ENCODE results near the gene DVL2.

Gene DVL2

GRCh38 chr17:7234083-7234951 lies at the start of gene DVL2:
Gene DVL2, minus strand, starts transcription at chr17:7234517. Its CDS starts 255 bp downstream, at chr17:7234262.
- peak; percentile 91 to 92 for DNase-seq (ENCODE audit: low read depth in 2 of 2, low spot score in 1 of 2)

GRCh38 chr17:7283471-7284216 lies 49.3 kb upstream of the DVL2 start:
- DNase-seq (ENCODE audit: low read depth in 2 of 2, low spot score in 1 of 2): no peak

GRCh38 chr17:7282752-7283321 lies 48.5 kb upstream of the DVL2 start:
- DNase-seq (ENCODE audit: low read depth in 2 of 2, low spot score in 1 of 2): no peak

- DNase-seq (ENCODE audit: low read depth in 2 of 2, low spot score in 1 of 2): no peak
Observed at GRCh38 chr17:7281953-7282751, 47.8 kb upstream of the DVL2 start.

- DNase-seq (ENCODE audit: low read depth in 2 of 2, low spot score in 1 of 2): peak; percentile 62 to 73
Observed at GRCh38 chr17:7281074-7281952, 47.0 kb upstream of the DVL2 start, which contains the start of gene SLC2A4. Gene SLC2A4, plus strand, starts transcription at chr17:7281718. Its CDS starts 217 bp downstream, at chr17:7281935.

- peak; percentile 69 to 71 for DNase-seq (ENCODE audit: low read depth in 2 of 2, low spot score in 1 of 2)
Observed at GRCh38 chr17:7280519-7281073, 46.3 kb upstream of the DVL2 start.

GRCh38 chr17:7279448-7279847 lies 45.1 kb upstream of the DVL2 start:
- no peak for DNase-seq (ENCODE audit: low read depth in 2 of 2, low spot score in 1 of 2)

- no peak for DNase-seq (ENCODE audit: low read depth in 2 of 2, low spot score in 1 of 2)
Observed at GRCh38 chr17:7266784-7267183, 32.5 kb upstream of the DVL2 start.

GRCh38 chr17:7263801-7264078 lies 29.4 kb upstream of the DVL2 start:
- DNase-seq (ENCODE audit: low read depth in 2 of 2, low spot score in 1 of 2): no peak

- DNase-seq (ENCODE audit: low read depth in 2 of 2, low spot score in 1 of 2): no peak
Observed at GRCh38 chr17:7262935-7263800, 28.9 kb upstream of the DVL2 start.

- no peak for DNase-seq (ENCODE audit: low read depth in 2 of 2, low spot score in 1 of 2)
Observed at GRCh38 chr17:7262192-7262934, 28.0 kb upstream of the DVL2 start, which contains the start of gene CLDN7. Gene CLDN7, minus strand, starts transcription at chr17:7262478. Its CDS starts 435 bp downstream, at chr17:7262043.

- DNase-seq (ENCODE audit: low read depth in 2 of 2, low spot score in 1 of 2): peak in 1 of 2 donors; percentile 35
Observed at GRCh38 chr17:7261379-7262191, 27.3 kb upstream of the DVL2 start.

- DNase-seq (ENCODE audit: low read depth in 2 of 2, low spot score in 1 of 2): no peak
Observed at GRCh38 chr17:7260651-7261378, 26.5 kb upstream of the DVL2 start.

- DNase-seq (ENCODE audit: low read depth in 2 of 2, low spot score in 1 of 2): no peak
Observed at GRCh38 chr17:7260151-7260550, 25.8 kb upstream of the DVL2 start.

GRCh38 chr17:7259555-7259889 lies 25.2 kb upstream of the DVL2 start:
- no peak for DNase-seq (ENCODE audit: low read depth in 2 of 2, low spot score in 1 of 2)

GRCh38 chr17:7258731-7259554 lies 24.6 kb upstream of the DVL2 start:
- DNase-seq (ENCODE audit: low read depth in 2 of 2, low spot score in 1 of 2): no peak
